MM.1S (cell line): ENCODE data around the gene ROR2.

Experiments
- DNase-seq: peaks from one replicate; pipeline ENCODE4 v3.0.0-alpha.2; 2015
- H2AFZ ChIP-seq: fragments of 300-600 bp; sonication (generic); 2 replicates; pipeline ENCODE4 v1.6.0; 2016; ENCODE audit warnings: antibody characterized with exemption, low read length
- H3F3A ChIP-seq: fragments of 300-600 bp; sonication (generic); 2 replicates; pipeline ENCODE4 v1.6.1; 2016; ENCODE audit warnings: mild to moderate bottlenecking, antibody characterized with exemption, low read length, moderate library complexity, mixed read lengths; ENCODE audit not compliant: insufficient read depth
- H3K27ac ChIP-seq: fragments of 300-600 bp; sonication (generic); 2 replicates; pipeline ENCODE4 v1.5.1; 2016; ENCODE audit warnings: mild to moderate bottlenecking, low read length
- H3K27me3 ChIP-seq: fragments of 300-600 bp; sonication (generic); replicated peaks from 2 replicates; pipeline ENCODE4 v1.6.0; 2016; ENCODE audit warnings: low read length; ENCODE audit not compliant: insufficient read depth
- H3K36me3 ChIP-seq: fragments of 300-600 bp; sonication (generic); replicated peaks from 2 replicates; pipeline ENCODE4 v1.6.1; 2016; ENCODE audit warnings: mild to moderate bottlenecking, low read length, mixed read lengths; ENCODE audit not compliant: insufficient read depth
- H3K4me1 ChIP-seq: fragments of 300-600 bp; sonication (generic); 2 replicates; pipeline ENCODE4 v1.6.1; 2016; ENCODE audit warnings: low read length, mixed read lengths
- H3K4me2 ChIP-seq: fragments of 300-600 bp; sonication (generic); 2 replicates; pipeline ENCODE4 v1.6.0; 2016; ENCODE audit warnings: low read depth, low read length
- H3K4me3 ChIP-seq: fragments of 300-600 bp; sonication (generic); 2 replicates; pipeline ENCODE4 v1.5.1; 2016; ENCODE audit warnings: low read length, mixed read lengths
- H3K79me2 ChIP-seq: fragments of 300-600 bp; sonication (generic); 2 replicates; pipeline ENCODE4 v1.6.1; 2016; ENCODE audit warnings: mixed run types, low read length, mixed read lengths
- H3K9ac ChIP-seq: fragments of 300-600 bp; sonication (generic); 2 replicates; pipeline ENCODE4 v1.6.1; 2016; ENCODE audit warnings: low read length, mixed read lengths
- H3K9me2 ChIP-seq: fragments of 300-600 bp; sonication (generic); replicated peaks from 2 replicates; pipeline ENCODE4 v1.6.1; 2016; ENCODE audit warnings: mild to moderate bottlenecking, low read length, mixed read lengths; ENCODE audit not compliant: insufficient read depth
- H3K9me3 ChIP-seq: fragments of 300-600 bp; sonication (generic); replicated peaks from 2 replicates; pipeline ENCODE4 v1.6.1; 2016; ENCODE audit warnings: mild to moderate bottlenecking, low read length, mixed read lengths; ENCODE audit not compliant: insufficient read depth
- H4K20me1 ChIP-seq: fragments of 300-600 bp; sonication (generic); 2 replicates; pipeline ENCODE4 v1.6.1; 2016; ENCODE audit warnings: mild to moderate bottlenecking, low read length, moderate library complexity, mixed read lengths; ENCODE audit not compliant: insufficient read depth
- CTCF ChIP-seq: fragments of 300-600 bp; sonication (generic); IDR thresholded peaks from 2 replicates; pipeline ENCODE4 v1.5.1; 2016; ENCODE audit warnings: antibody characterized with exemption, low read length, mixed read lengths
- EZH2 ChIP-seq: fragments of 300-600 bp; sonication (generic); optimal IDR thresholded peaks from 2 replicates; pipeline ENCODE3; 2017; ENCODE audit warnings: low read depth, mild to moderate bottlenecking, antibody characterized with exemption, low read length, mixed read lengths
- EZH2phosphoT487 ChIP-seq: fragments of 300-600 bp; sonication (generic); IDR thresholded peaks from 2 replicates; pipeline ENCODE4 v1.6.1; 2018; ENCODE audit warnings: antibody characterized with exemption, low read length

ROR2 gene

GRCh38 chr9:91803970-91804752, 145.9 kb downstream of the ROR2 start:
- no peak overlapping the region for H3K27ac ChIP-seq
- no peak overlapping the region for H3K4me2 ChIP-seq
- no peak overlapping the region for H3K9ac ChIP-seq
- no peaks in the 10 kb centered on the region for H3K4me1 ChIP-seq
- H3K9me2 ChIP-seq = no peaks in the 10 kb centered on the region
- H3K36me3 ChIP-seq = no peaks in the 10 kb centered on the region
- H3K79me2 ChIP-seq = peaks cover 20% of the 10 kb centered on the region; the same call in 1 of the 2 replicates
- TF ChIP-seq EZH2phosphoT487 (no peak), CTCF (no peak), EZH2 (no peak)
- H3K9me3 ChIP-seq = no peaks in the 10 kb centered on the region
- DNase-seq = no peak
- no peaks in the 10 kb centered on the region for H3K27me3 ChIP-seq
- no peak overlapping the region for H2AFZ ChIP-seq
- no peaks in the 10 kb centered on the region for H4K20me1 ChIP-seq
- H3K4me3 ChIP-seq = no peak overlapping the region
- no peaks in the 10 kb centered on the region for H3F3A ChIP-seq

GRCh38 chr9:91803151-91803940, 146.7 kb downstream of the ROR2 start:
- Histone ChIP-seq H3K36me3 (no peaks in the 10 kb centered on the region), H3K27ac (no peak overlapping the region), H3K4me1 (no peaks in the 10 kb centered on the region), H3K79me2 (peaks cover 18% of the 10 kb centered on the region; the same call in 1 of the 2 replicates), H3K9ac (no peak overlapping the region), H3K9me2 (no peaks in the 10 kb centered on the region), H3K4me3 (no peak overlapping the region), H2AFZ (no peak overlapping the region), H3F3A (no peaks in the 10 kb centered on the region), H3K27me3 (no peaks in the 10 kb centered on the region), H3K4me2 (no peak overlapping the region), H4K20me1 (no peaks in the 10 kb centered on the region), H3K9me3 (no peaks in the 10 kb centered on the region)
- DNase-seq = no peak
- TF ChIP-seq EZH2 = no peak
- TF ChIP-seq CTCF = no peak
- no peak for TF ChIP-seq EZH2phosphoT487

GRCh38 chr9:91802391-91802790, 147.6 kb downstream of the ROR2 start:
- Histone ChIP-seq H4K20me1 (no peaks in the 10 kb centered on the region), H3K27me3 (no peaks in the 10 kb centered on the region), H3K27ac (no peak overlapping the region), H3K36me3 (no peaks in the 10 kb centered on the region), H3F3A (no peaks in the 10 kb centered on the region), H3K4me3 (no peak overlapping the region), H3K9me2 (no peaks in the 10 kb centered on the region), H3K4me1 (no peaks in the 10 kb centered on the region), H3K79me2 (peaks cover 18% of the 10 kb centered on the region; the same call in 1 of the 2 replicates), H3K9ac (no peak overlapping the region), H3K9me3 (no peaks in the 10 kb centered on the region), H3K4me2 (no peak overlapping the region), H2AFZ (no peak overlapping the region)
- TF ChIP-seq CTCF = no peak
- no peak for DNase-seq
